Kidney (tissue), 14 donors: ENCODE measurements around the gene IMMT. TPM values are rescaled to one million over a fixed set of nuclear protein-coding genes. Genes with fewer than 3 reads are reported as not detected.

Experiments
- DNase-seq, 5 donors: peaks; one replicate each; pipeline ENCODE4 v3.0.0-alpha.2; 2013 to 2020
- FAIRE-seq: peaks from 2 replicates; lab custom pipeline; 2012; peaks lifted over from hg19 to GRCh38; lab: Jason Lieb, UNC
- H3K27ac ChIP-seq, 2 donors: one replicate each; pipeline ENCODE4 v1.7.0; 2013; ENCODE audit warnings: low read depth in 2 of 2, low read length in 2 of 2, inconsistent platforms in 1 of 2
- H3K27me3 ChIP-seq: one replicate; pipeline ENCODE4 v1.7.1; 2013; ENCODE audit warnings: low read length, inconsistent platforms; ENCODE audit not compliant: control insufficient read depth, insufficient read depth
- H3K36me3 ChIP-seq, 3 donors: one replicate each; pipeline versions ENCODE4 v1.7.0 to v1.7.1; 2013; ENCODE audit warnings: low read length in 3 of 3, control low read depth in 1 of 3, inconsistent platforms in 1 of 3; ENCODE audit not compliant: insufficient read depth in 3 of 3, control insufficient read depth in 2 of 3
- H3K4me1 ChIP-seq, 3 donors: one replicate each; pipeline versions ENCODE4 v1.7.0 to v1.7.1; 2013; ENCODE audit warnings: low read length in 3 of 3, inconsistent platforms in 1 of 3, low read depth in 1 of 3; ENCODE audit not compliant: control insufficient read depth in 2 of 3, insufficient read depth in 2 of 3
- H3K4me3 ChIP-seq, 3 donors: one replicate each; pipeline versions ENCODE4 v1.7.0 to v1.8.1; 2013; ENCODE audit warnings: low read length in 3 of 3, control low read depth in 1 of 3, inconsistent platforms in 1 of 3
- H3K9ac ChIP-seq, 3 donors: one replicate each; pipeline versions ENCODE4 v1.7.0 to v1.7.1; 2013; ENCODE audit warnings: low read length in 3 of 3, control low read depth in 1 of 3, inconsistent platforms in 1 of 3
- H3K9me3 ChIP-seq, 3 donors: one replicate each; pipeline versions ENCODE4 v1.7.0 to v1.7.1; 2013; ENCODE audit warnings: low read length in 3 of 3, control low read depth in 1 of 3, inconsistent platforms in 1 of 3; ENCODE audit not compliant: control insufficient read depth in 2 of 3, insufficient read depth in 1 of 3
- intact Hi-C: fragments of 100-400 bp; cut with DNase I; formaldehyde crosslinking; loops from one replicate; pipeline ENCODE4 v1.11.1; 2022
- polyA plus RNA-seq: library from polyadenylated mRNA; stranded (reverse); fragments of 350-450 nt; fragmentation: Illumina TruSeq; extraction: RNeasy Lipid Tissue Mini Kit (QIAGEN cat#74804); gene quantifications from one replicate; pipeline ENCODE4 v1.2.3, GENCODE V29; 2014; ENCODE audit warnings: low read depth, low replicate concordance; ENCODE audit not compliant: insufficient read depth
- total RNA-seq: library from RNA; stranded (reverse); fragmentation: NEBNext Ultra II Directional; extraction: Animal tissue kit (Norgen Biotek cat#: 25700); gene quantifications from one replicate; pipeline ENCODE4 v1.2.1, GENCODE V29; 2021
- TF ChIP-seq, protein P1 (sequence below): IDR thresholded peaks from 3 replicates; pipeline ENCODE4 v1.5.1; 2012; ENCODE audit warnings: mild to moderate bottlenecking, moderate library complexity, borderline replicate concordance; ENCODE audit not compliant: insufficient read depth; ENCODE audit errors: extremely low read depth
- donor health status: control.
- donor health status: control.
- donor health status: control.
- donor health status: control.
- donor health status: control.
- donor health status: DM: yes; HTN: yes; CAD: no.
- donor health status: Normal renal cell carcinoma (clear cell type).

Gene IMMT
- total and polyA plus RNA-seq, 2 donors from 2014 or later = 74.0 to 113 TPM

GRCh38 chr2:86232910-86233309 is 37.6 kb upstream of the IMMT start:
- no peak for FAIRE-seq
- intact Hi-C loops = no loop called here
- no peaks in the 10 kb centered on the region for H3K9me3 ChIP-seq
- H3K4me3 ChIP-seq = no peak overlapping the region
- no peak overlapping the region for H3K27ac ChIP-seq
- H3K9ac ChIP-seq = no peak overlapping the region
- H3K4me1 ChIP-seq = no peaks in the 10 kb centered on the region
- H3K27me3 ChIP-seq = no peaks in the 10 kb centered on the region
- no peaks in the 10 kb centered on the region for H3K36me3 ChIP-seq
- DNase-seq = no peak
- TF ChIP-seq, protein P1, sequence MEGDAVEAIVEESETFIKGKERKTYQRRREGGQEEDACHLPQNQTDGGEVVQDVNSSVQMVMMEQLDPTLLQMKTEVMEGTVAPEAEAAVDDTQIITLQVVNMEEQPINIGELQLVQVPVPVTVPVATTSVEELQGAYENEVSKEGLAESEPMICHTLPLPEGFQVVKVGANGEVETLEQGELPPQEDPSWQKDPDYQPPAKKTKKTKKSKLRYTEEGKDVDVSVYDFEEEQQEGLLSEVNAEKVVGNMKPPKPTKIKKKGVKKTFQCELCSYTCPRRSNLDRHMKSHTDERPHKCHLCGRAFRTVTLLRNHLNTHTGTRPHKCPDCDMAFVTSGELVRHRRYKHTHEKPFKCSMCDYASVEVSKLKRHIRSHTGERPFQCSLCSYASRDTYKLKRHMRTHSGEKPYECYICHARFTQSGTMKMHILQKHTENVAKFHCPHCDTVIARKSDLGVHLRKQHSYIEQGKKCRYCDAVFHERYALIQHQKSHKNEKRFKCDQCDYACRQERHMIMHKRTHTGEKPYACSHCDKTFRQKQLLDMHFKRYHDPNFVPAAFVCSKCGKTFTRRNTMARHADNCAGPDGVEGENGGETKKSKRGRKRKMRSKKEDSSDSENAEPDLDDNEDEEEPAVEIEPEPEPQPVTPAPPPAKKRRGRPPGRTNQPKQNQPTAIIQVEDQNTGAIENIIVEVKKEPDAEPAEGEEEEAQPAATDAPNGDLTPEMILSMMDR = no peak

DNA sequence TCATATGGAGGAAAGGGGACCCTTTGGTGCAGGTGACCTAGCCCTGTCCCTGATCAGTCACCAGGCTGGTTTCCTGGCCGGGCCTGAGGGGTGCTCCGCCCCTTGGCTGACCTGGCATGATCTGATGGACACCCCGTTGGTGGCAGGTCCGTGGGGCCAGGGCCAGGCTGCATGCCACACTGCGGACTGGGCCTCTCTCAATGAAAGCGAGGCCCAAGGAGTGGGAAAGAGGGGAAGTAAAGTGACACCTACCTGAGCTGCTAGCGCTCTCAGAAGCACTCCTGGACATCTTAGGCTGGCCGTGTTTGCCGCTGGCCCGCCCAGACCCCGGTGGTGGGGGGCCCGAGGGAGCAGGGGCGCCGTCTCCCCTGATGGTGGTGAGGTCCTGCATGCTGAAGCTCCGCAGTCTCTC is 37.1 kb upstream of the IMMT start:
- intact Hi-C loops = no loop called here
- no peaks in the 10 kb centered on the region for H3K4me1 ChIP-seq
- H3K9ac ChIP-seq = no peak overlapping the region
- DNase-seq (no peak), FAIRE-seq (no peak)
- TF ChIP-seq, protein P1 = no peak
- H3K9me3 ChIP-seq = no peaks in the 10 kb centered on the region
- H3K4me3 ChIP-seq = no peak overlapping the region
- H3K36me3 ChIP-seq = no peaks in the 10 kb centered on the region
- no peaks in the 10 kb centered on the region for H3K27me3 ChIP-seq
- no peak overlapping the region for H3K27ac ChIP-seq

- intact Hi-C loops = no loop called here
- TF ChIP-seq, protein P1 = no peak
- no peak for FAIRE-seq
- Histone ChIP-seq H3K4me1 (no peaks in the 10 kb centered on the region), H3K27me3 (no peaks in the 10 kb centered on the region), H3K4me3 (no peak overlapping the region), H3K27ac (no peak overlapping the region), H3K9me3 (no peaks in the 10 kb centered on the region), H3K9ac (no peak overlapping the region), H3K36me3 (no peaks in the 10 kb centered on the region)
- DNase-seq = no peak
Observed at GRCh38 chr2:86231680-86232372, 36.6 kb upstream of the IMMT start.
